HUDEP-2 (cell line): ENCODE results near the gene CDH4.
"Not testable (repeated sequence)": the region's sequence is repeated elsewhere in the genome, so short reads cannot be mapped to it uniquely, and the experiment has no call there.

Experiments used
- DNase-seq, 76 experiments: peaks; one replicate each; lab custom pipeline; 2025; ENCODE audit not compliant: unreplicated experiment in 76 of 76; lab: John Stamatoyannopoulos, UW

CDH4 gene

DNA sequence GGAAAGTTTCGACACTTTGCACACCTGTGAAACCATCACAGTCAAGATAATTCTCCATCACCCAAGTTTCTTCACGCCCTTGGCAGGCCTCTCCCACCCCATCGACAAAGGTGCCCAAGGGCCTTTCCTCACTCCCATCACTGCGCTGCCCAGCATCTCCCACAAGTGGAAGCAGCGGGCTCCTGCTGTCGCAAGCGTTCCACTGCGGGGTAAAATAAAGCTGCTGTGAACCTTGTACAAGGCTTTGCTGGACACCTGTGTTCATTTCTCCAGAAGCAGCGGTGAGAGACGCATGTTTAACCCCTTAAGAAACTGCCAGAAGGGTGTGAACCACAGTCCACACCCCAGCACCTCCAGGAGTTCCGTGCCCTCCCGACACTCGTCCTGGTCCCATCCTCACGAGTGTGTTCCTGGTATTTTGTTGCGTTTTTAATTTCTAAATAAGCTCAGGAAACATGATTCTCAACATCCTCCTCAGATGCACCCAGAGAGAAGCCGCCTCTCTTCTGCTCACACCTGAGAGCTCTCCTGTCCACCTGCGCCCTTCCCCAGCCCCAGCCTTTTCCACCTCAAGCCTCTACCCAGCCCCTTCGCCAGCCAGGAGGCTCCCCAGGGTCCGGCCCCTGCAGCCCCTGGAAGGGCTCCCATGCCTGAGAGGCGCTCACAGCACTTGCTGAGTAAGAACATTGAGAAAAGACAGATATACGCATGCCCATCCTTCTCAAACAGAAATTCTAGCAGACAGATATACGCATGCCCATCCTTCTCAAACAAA is 716.2 kb downstream of the CDH4 start:
- DNase-seq, result no peak

DNA sequence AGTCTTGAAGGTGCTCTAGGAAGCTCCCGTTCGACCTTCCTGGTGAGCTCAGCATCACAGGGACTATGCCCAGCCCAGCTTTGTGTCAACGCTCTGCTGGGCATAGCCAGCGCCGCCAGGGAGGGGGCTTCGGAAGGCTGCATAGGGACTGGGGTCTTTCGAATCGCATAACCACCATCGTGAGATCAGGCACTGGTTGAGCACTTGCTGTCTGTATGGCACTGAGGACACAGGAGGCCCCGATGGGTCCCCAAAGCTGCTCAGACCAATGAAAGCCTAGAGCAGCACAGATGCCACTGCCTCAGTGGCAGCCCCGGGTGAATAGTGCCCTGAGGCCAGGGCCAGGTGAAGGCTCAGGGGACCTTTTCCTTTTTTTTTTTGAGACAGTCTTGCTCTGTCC is 716.9 kb downstream of the CDH4 start:
- no peak for DNase-seq

DNA sequence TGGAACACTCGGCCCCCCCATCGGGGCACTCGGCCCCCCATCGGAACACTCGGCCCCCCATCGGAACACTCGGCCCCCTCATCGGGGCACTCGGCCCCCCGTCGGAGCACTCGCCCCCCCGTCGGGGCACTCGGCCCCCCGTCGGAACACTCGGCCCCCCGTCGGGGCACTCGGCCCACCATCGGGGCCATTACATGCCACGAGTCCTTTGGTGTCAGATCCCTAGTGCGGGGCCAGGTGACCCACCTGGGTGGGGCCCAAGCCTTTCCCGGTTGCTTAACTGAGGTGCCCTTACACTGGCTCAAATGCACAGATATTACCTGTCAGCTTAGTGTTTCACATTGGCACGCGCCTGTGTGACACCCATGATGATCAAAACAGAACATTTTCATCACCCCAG is 717.7 kb downstream of the CDH4 start:
- no peak for DNase-seq

DNA sequence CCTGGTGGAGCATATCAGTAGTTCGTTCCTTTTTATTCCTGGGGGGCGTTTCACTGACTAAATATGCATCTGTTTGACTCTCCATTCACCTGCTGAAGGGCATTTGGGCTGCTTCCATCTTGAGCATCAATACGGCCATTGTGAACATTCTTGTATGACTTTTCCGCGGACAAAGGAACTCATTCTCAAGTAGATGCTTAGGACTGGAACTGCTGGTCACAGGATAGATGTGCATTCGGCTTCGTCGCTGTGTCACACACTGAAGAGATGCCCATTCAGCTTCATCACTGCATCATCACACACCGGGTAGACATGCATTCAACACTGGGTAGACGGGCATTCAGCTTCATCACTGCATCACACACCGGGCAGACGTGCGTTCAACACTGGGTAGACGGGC is 718.3 kb downstream of the CDH4 start:
- DNase-seq, result no peak

DNA sequence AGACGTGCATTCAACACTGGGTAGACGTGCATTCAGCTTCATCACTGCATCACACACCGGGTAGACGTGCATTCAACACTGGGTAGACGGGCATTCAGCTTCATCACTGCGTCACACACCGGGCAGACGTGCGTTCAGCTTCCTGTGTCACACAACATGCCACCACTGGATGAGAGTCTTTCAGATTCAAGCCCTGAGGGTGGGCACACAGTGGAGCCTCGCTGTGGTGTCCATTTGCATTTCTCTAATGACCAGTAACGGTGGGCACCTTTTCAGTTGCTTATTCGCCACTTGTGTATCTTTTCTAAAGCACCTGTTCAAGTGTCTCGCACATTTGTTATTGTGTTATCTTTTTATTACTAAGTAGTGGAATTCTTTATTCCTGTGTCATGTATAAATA is 719.5 kb downstream of the CDH4 start:
- not testable (repeated sequence) for DNase-seq

DNA sequence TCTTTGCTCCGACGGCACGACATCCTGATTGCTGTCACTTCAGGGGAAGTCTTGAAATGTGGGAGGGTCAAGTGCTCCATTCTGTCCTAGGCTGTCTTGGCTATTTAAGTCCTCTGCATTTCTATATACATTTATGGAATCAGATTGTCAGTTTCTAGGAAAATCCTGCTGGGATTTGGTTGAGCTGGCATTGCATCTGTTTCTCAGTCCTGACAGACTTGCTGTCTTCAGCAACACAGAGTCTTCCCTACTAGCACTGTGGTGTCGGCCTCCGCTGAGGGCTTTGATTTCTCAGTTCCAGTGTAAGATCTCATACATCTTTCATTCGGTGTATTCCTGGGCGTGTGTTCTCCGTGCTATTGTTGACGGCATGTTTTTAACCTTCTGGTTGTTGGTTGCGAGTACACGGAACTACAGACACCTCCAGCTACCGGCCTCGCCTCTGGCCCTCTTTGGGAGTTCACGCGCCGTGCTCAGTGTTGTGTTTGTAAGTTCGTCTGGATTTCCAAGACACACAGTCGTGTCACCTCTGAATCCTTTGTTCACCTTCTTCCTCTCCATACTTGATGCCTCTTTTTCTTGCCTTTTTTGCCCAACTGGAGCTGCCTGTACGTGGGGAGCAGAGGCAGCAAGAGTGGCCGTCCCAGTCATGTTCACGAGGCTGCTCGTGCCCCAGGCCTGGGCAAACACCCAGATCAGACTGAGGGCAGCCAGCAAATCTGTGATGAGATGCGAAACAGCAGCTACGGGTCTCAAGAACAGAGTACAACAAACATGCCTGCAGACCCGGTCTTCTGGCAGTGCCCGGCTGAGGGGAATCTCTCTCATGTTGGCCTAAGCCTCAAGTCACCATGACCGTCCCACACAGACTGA is 720.8 kb downstream of the CDH4 start:
- no peak for DNase-seq

DNA sequence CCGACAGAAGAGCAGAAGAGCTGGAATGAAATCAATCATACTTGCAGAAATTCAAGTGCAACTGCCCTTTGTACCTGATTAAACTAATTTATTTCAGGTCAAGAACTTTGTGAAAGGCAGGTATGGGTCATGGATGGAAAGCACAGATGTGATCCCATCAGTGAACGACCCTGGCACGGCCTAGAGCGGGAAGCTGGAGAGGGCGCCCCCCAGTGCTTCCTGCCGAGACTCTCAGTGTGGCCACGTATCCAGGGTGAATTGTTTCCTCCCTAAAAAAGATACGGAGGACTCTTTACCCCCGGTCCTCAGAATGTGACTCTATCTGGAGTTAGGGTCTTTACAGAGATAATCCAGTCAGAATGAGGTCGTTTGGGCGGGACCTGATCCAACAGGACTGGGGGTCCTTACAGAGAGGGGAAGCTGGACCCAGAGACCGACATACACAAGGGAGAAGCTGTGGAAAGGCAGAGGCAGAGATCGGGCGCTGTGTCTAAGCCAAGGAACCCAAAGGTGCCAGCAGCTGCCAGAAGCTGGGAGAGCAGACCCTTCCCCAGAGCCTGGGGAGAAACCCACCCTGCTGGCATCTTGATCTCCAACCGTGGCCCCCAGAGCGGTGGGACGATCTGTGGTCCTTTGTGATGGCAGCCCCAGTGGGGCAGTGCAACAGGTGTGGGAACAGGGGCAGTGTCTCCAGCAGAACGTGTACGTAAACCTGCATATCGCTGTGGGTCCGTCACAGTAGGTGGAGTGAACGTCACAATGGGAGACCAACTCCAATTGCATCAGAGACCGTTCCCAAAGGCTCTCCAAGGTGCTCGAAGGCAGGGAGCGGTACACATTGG is 721.7 kb downstream of the CDH4 start:
- DNase-seq, result no peak

DNA sequence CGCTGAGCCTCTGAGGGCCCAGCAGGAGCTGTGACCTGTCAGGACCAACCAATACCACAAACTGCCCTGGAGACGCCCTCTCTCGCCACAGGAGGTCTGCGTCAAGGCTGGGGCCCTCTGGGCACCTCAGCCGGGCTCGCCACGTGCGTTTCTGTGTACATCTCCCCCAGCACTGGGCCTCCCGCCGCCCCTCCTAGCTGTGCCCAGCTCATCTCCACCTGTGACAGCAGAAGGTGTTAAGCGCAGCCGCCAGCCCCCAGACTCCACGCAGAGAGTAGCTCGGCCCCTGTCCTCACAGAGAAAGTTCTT is 722.2 kb downstream of the CDH4 start:
- DNase-seq, result no peak

DNA sequence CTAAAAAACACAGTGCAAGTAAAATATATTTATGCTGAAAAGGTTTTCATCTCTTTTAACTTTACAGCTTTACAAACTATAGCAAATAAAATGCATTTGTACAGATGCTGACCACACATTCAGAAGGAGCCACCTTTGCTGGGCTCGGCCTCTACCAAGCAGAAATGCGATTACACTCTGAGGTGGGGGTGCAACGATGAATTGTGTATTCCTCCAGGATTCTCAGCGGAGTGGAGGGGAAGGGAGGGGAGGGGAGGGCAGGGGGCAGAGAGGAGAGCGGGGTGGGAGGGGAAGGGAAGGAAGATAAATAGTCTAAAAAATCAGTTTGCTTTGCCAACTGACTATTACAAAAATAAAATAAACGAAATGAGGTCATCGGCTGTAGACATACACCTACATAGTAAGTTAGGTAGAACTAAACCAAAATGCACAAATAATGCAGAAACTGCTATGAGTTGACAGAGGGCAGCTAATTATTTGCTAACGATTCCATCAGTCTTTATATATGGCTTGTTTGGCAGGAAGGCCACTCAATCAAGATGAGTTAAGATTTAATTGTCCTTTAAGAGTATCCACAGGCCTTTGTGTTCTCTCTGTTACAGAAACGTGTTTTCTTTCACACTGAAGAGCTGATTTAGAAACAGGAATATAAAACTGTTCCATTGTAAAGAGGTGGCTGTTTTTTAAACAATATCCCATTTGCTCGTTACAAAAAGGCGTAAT is 723.5 kb downstream of the CDH4 start:
- no peak for DNase-seq

DNA sequence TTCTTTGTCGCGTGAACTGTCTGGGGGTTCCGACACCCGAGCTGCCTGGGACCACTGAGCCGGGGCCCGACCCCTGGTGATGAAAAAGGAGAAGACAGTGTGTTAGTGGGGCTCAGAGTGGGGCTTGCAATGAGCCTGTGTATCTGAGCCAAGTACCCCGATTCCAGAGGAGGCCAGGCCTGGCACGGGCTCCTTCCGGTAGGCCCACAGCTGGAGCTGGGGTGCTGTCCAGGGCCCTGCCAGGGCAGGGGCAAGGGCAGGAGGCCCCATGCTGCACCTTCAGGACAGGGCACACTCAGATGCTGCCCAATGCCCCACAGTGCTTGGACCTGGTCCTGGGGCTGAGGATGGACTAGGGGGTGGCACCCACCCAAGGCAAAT is 724.2 kb downstream of the CDH4 start:
- no peak for DNase-seq

DNA sequence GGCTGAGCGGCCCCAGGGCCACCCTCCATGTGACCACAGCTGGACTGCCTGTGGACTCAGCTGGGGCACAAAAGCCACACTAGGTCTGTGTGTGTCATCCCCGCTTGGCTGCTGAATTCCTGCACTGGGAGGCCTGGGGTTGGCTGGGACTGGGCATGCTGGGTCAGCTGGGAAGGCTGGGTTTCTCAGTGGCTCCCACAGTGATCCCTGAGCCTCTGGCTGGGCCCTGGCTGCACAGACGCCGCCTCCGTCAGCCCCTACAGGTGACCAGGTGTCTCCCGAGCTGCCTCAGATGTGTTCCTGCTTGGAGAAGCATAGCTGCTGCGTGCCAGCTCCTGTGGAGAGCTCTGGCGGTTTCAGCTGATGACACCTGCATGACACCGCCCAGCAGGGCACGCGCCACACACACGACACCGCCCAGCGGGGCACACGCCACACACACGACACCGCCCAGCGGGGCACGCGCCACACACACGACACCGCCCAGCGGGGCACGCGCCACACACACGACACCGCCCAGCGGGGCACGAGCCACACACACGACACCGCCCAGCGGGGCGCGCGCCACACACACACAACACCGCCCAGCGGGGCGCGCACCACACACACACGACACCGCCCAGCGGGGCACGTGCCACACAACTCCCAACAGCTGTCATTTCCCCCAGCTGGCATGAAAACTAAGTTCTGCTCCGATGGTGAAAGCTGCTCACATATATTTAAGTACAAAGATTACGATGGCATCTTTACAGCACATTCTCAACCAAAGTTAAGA is 724.8 kb downstream of the CDH4 start:
- no peak for DNase-seq

DNA sequence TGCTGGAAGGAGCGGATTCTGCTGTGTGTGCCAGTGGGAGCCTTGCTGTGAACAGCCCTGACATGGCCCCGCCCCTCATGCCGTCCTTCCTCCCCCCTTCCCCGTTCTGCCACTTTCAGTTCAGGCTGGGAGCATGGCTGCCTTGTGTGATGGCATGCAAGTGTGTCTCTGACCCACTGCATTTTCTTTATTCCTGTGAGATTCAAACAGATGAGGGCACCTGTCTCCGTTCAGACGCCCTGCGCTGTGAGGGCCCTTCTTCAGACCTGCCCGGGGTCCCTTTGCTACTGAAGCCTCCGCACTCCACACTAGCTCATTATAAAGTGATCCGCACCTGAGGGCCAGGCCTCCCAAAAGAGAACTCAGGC is 725.3 kb downstream of the CDH4 start:
- DNase-seq, result no peak

DNA sequence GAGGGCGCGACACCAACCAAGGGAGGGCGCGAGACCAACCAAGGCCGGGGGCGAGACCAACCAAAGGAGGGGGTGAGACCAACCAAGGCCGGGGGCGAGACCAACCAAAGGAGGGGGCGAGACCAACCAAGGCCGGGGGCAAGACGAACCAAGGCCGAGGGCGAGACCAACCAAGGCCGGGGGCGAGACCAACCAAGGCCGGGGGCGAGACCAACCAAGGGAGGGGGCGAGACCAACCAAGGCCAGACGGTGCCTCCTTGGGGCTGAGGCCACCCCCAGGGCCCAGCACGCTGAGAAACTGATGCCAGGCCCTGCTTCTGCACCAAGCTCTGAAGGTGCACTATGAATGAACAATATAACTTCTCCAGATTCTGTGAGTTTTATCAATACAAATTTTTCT is 726.4 kb downstream of the CDH4 start:
- no peak for DNase-seq

DNA sequence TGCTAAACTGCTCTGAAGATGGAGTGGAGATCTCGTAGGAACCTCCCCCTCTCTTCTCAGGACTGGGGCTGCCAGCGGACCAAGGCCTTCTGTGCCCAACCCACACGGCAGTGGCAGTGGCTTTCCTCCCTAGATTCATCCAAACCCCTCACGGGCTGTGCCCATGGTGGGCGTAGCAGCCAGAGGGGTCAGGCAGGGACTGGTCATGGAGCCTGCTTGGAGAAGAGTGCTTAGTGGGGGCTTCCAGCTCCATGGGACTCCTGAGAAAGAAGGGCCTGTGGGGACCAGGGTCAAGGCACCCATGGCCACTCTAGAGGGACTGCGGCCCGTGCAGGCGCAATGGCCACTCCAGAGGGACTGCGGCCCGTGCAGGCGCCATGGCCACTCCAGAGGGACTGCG is 727.0 kb downstream of the CDH4 start:
- no peak for DNase-seq

DNA sequence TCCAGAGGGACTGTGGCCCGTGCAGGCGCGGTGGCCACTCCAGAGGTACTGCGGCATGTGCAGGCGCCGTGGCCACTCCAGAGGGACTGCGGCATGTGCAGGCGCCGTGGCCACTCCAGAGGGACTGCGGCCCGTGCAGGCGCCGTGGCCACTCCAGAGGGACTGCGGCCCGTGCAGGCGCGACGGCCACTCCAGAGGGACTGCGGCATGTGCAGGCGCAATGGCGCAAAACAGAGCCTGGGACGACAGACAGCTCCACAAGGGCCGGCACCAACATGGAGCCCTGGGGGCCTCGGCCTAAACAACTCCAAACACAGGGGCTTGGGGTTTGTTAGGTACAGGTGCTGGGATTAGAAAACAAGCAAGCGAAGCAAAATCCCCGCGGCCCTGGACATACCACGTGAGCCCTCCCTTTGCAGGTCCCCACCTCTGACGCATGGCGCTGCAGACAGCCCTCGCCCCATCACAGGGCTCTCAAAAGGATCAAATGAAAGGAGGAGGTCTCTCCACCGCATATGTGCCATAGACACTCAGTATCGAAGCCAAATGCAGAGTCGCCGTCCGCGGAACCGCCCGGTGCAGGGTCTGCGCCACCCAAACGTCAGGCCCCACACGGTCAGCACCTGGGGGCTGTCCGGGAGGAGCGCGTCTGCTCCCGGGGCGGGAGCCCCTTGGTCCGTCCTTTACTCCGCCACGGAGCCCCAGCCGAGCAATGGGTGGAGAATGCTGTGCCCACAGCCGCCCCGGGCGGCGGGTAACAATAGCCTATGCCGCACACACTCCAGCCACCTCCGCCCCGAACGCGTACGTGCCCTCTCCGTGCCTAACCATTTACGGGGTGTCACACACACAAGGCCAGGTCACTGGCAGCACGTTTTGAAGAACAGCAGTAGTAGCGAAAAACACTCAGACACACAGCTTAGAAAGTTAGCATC is 727.9 kb downstream of the CDH4 start:
- DNase-seq, result no peak

DNA sequence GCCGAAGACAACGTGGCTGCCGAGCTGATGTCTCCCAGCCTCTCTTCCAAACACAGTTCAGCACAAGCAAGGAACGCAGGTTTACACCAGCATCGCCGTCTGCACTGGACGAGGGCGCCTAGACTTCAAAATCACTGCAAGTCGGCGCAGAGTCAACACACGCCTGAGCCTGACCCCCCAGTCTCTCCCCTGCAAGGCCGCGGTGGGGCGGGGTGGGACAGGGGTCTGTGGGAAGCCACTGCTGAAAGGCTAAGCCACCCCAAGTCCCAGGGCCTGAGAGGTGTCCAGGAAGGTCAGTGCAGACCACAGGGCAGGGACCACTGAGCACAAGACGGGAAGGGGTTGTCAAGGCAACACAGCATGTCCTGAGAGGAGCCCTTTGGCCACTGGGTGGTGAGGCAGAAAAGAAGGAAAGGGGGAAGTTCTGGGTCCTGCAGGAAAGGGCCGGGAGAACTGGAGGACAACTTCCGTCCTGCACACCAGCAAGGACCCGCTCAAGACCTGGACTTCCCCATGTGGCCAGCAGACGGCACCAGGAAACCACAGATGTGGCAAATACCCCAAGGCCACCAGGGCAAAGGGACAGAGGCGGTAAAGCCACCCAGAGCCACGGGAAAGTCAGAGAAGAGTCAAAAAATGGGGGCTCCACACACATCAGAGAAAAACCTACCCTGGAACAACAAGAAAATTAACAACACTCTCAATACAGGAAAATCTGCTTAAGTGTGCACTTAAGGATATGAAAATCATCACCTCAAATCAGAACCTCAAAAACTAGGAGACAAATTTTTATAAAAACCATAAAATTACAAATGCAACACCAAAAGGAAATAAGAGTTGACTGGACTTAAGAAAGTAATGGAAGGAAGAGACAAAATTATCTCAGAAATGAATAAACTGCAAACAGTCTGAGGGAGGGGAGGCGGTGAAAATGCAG is 728.9 kb downstream of the CDH4 start:
- peak in 59 of 76 experiments; percentile 4 to 62 (median 37) for DNase-seq

DNA sequence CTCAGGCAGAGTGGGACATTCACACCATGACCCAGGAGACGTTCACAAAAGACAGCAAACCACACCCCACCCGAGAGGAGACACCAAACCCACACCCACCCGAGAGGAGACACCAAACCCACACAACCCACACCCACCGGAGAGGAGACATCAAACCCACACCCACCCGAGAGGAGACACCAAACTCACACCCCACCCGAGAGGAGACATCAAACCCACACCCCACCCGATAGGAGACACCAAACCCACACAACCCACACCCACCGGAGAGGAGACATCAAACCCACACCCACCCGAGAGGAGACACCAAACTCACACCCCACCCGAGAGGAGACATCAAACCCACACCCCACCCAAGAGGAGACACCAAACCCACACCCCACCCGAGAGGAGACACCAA is 729.6 kb downstream of the CDH4 start:
- not testable (repeated sequence) for DNase-seq
